NCI-H1694 treated with DMSO at 0.1 percent for 48 hours (cell line): ENCODE data around the gene CDH8.

ENCODE experiments used
- DNase-seq: peaks from one replicate; lab custom pipeline; 2025; lab: John Stamatoyannopoulos, UW

Gene CDH8

GRCh38 chr16:61616088-61616487 lies 420.1 kb downstream of the CDH8 start:
- DNase-seq, result no peak

DNA sequence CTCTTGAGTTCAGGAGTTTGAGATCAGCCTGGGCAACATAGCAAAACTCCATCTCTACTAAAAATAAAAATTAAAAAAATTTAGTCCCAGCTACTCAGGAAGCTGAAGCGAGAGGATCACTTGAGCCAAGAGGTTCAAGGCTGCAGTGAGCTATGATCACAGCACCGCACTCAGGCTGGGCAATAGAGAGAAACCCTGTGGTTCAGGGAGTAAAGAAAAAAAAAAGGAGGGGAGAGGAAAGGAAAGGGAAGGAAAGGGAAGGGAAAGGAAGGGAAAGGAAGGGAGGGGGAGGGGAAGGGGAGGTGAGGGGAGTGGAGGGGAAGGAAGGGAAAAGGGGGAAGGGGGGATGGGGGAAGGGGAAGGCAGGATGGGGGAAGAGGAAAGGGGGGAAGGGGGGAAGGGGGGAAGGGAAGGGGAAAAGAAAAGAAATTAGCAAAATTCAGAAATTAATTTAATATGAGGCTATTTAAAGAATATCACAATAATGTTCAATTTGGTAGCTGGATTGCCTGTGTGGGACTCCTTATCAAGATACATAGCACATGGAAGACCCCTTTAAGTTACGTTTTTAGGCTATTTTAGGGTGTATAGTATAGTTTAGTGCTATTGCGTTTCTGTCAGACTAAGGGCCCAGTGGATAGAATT lies 424.3 kb downstream of the CDH8 start:
- no peak for DNase-seq

DNA sequence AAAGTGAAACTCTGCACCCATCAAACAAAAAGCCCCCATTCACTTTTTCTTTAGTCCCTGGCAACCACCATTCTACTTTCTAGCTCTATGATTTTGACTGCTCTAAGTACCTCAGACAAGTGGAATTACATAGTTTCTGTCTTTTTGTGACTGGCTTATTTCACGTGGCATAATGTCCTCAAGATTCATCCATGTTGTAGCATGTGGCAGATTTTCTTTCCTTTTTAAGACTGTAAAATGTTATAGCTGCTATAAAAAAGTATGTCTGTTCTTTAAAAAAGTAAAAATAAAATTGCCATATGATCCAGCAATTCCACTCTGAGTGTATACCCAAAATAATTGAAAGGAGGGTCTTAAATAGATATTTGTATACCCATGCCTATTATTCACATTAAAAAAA lies 429.7 kb downstream of the CDH8 start:
- DNase-seq, result no peak
